Endothelial cell (in vitro differentiated cells): ENCODE data around the gene RMND5B. TPM values are rescaled to one million over a fixed set of nuclear protein-coding genes. Genes with fewer than 3 reads are reported as not detected.
A peak's percentile ranks its signal among the peaks of the same experiment; 100 is the strongest.

Experiments used
- DNase-seq: peaks from one replicate; pipeline ENCODE4 v3.0.0; 2021; ENCODE audit warnings: low spot score
- H3K27ac Mint-ChIP-seq: one replicate; pipeline ENCODE4 v1.8.0; 2021; ENCODE audit warnings: mixed read lengths, inconsistent platforms; ENCODE audit not compliant: unreplicated experiment
- H3K27me3 Mint-ChIP-seq: one replicate; pipeline ENCODE4 v1.8.0; 2021; ENCODE audit warnings: mild to moderate bottlenecking, moderate library complexity, mixed read lengths, inconsistent platforms; ENCODE audit not compliant: unreplicated experiment
- H3K36me3 Mint-ChIP-seq: one replicate; pipeline ENCODE4 v1.8.0; 2021; ENCODE audit warnings: mild to moderate bottlenecking, low read depth, mixed read lengths, inconsistent platforms; ENCODE audit not compliant: unreplicated experiment
- H3K4me1 Mint-ChIP-seq: one replicate; pipeline ENCODE4 v1.8.0; 2021; ENCODE audit warnings: mild to moderate bottlenecking, mixed read lengths, inconsistent platforms; ENCODE audit not compliant: unreplicated experiment
- H3K4me3 Mint-ChIP-seq: one replicate; pipeline ENCODE4 v1.8.0; 2021; ENCODE audit warnings: mild to moderate bottlenecking, mixed read lengths, inconsistent platforms; ENCODE audit not compliant: unreplicated experiment
- H3K9me3 Mint-ChIP-seq: one replicate; pipeline ENCODE4 v1.8.0; 2021; ENCODE audit warnings: mixed read lengths, inconsistent platforms; ENCODE audit not compliant: unreplicated experiment
- total RNA-seq: library from RNA; stranded (reverse); fragmentation: NEBNext Ultra II Directional; extraction: Animal tissue kit (Norgen Biotek cat#: 25700); gene quantifications from one replicate; pipeline ENCODE4 v1.2.1, GENCODE V29; 2021; ENCODE audit not compliant: unreplicated experiment
- TF ChIP-seq, protein P1 (sequence below): fragments of 200-600 bp; sonication (generic); IDR thresholded peaks from one replicate; pipeline ENCODE4 v1.5.0; 2021; ENCODE audit warnings: antibody characterized with exemption; ENCODE audit not compliant: unreplicated experiment

RMND5B gene
- total RNA-seq, 1 donor from 2014 or later: 70.4 TPM

DNA sequence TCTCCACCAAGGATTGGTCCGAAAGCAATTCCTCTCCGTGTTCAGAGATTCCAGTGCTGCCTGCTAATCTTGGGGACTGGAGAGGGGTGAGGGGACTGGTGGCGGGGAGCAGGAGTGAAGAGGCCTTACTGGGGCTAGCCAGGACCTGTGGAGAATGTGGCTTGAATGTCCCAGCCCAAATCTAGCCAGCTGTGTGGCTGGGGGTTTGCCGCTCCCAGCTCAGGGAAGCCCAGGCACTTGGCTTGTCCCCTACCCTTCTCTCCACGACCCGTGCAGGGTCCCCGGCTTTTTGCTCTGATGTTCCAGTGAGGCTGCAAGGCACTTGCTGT, 15.0 kb upstream of the RMND5B start:
- DNase-seq: no peak
- Mint-ChIP-seq H3K36me3 (peaks cover 21% of the 10 kb centered on the region), H3K4me1 (peaks cover 42% of the 10 kb centered on the region), H3K27ac (peak overlapping the region; percentile 95), H3K9me3 (no peaks in the 10 kb centered on the region), H3K27me3 (peaks cover 25% of the 10 kb centered on the region), H3K4me3 (peak overlapping the region; percentile 99)
- TF ChIP-seq, protein P1, sequence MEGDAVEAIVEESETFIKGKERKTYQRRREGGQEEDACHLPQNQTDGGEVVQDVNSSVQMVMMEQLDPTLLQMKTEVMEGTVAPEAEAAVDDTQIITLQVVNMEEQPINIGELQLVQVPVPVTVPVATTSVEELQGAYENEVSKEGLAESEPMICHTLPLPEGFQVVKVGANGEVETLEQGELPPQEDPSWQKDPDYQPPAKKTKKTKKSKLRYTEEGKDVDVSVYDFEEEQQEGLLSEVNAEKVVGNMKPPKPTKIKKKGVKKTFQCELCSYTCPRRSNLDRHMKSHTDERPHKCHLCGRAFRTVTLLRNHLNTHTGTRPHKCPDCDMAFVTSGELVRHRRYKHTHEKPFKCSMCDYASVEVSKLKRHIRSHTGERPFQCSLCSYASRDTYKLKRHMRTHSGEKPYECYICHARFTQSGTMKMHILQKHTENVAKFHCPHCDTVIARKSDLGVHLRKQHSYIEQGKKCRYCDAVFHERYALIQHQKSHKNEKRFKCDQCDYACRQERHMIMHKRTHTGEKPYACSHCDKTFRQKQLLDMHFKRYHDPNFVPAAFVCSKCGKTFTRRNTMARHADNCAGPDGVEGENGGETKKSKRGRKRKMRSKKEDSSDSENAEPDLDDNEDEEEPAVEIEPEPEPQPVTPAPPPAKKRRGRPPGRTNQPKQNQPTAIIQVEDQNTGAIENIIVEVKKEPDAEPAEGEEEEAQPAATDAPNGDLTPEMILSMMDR: no peak

DNA sequence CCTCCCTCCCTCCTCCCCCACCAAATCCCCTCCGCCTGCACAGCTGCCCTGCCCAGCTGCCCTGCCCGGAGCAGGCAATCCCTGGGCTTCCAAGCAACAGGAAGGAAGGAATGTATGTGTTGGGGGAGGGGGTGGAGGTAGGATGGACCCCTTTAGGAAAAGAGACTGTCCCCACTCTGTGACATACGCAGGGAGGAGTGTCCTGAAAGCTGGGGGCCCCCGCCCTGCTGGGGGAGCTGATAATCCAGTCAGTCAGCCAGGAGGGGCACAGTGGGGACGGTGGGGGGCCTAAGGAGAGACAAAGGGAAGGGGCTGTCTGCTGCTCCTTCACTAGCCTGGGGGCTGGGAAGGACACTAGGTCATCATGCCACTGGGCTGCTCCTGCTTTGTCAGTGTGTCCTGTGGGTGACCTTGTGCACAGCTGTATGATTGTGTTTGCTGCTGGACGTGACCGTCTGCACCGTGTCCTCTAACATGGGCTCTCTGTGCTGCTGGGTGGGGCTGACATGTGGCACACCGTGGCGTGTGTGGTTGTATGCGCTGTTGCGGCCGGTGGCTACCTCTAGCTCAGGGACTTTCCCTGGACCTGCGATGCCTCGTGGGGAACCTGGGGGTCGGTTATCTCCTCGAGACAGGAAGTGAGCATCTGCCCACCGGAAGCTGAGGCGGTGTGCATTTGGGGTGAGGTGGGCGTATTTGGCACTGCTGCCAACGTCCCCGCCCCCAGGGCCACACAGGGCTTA, 14.5 kb upstream of the RMND5B start:
- peaks cover 25% of the 10 kb centered on the region for H3K27me3 Mint-ChIP-seq
- peak overlapping the region; percentile 99 for H3K4me3 Mint-ChIP-seq
- peaks cover 21% of the 10 kb centered on the region for H3K36me3 Mint-ChIP-seq
- no peak for DNase-seq
- TF ChIP-seq, protein P1: no peak
- no peaks in the 10 kb centered on the region for H3K9me3 Mint-ChIP-seq
- H3K27ac Mint-ChIP-seq: peak overlapping the region; percentile 95
- peaks cover 43% of the 10 kb centered on the region for H3K4me1 Mint-ChIP-seq

DNA sequence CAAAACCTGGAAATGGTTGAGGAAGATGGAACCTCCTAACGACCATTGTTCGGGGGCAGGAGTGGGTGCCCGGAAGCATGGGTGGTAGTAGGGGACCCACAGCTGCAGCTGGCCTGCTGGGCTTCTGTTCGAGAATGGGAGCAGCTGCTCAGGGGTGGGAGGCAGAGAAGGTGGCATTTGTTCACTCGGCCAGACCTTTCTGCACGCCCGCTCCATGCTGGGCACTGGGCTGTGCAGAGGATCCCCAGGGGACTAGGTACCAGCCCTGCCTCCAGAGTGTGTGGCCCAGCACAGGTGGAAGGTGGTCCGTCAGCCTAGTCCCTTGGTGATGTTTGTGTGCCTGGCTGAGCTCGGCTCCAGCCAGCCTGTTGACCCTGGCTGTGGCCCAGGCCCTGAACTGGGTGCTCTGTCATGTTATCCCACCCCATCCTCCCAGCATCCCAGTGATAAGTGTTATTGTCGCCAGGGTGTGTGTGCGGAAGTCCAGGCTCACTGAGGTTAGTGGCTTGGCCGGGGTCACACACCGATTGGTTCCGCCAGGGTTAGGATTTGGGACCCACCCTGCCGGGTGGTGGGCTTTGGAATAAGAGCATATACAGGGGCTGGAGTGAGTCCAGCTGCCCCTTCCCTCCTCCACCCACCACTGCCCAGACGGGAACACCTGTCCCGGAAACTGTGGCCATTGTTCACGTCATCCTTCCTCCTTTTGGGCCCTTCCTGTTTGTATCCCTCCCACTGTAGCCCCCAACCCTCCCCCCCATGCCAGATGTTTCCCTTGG, 12.7 kb upstream of the RMND5B start:
- peaks cover 44% of the 10 kb centered on the region for H3K4me1 Mint-ChIP-seq
- TF ChIP-seq, protein P1: no peak
- H3K27ac Mint-ChIP-seq: peak overlapping the region; percentile 94
- peaks cover 21% of the 10 kb centered on the region for H3K27me3 Mint-ChIP-seq
- no peak overlapping the region for H3K4me3 Mint-ChIP-seq
- H3K36me3 Mint-ChIP-seq: peaks cover 11% of the 10 kb centered on the region
- no peaks in the 10 kb centered on the region for H3K9me3 Mint-ChIP-seq
- peak; percentile 68 for DNase-seq

DNA sequence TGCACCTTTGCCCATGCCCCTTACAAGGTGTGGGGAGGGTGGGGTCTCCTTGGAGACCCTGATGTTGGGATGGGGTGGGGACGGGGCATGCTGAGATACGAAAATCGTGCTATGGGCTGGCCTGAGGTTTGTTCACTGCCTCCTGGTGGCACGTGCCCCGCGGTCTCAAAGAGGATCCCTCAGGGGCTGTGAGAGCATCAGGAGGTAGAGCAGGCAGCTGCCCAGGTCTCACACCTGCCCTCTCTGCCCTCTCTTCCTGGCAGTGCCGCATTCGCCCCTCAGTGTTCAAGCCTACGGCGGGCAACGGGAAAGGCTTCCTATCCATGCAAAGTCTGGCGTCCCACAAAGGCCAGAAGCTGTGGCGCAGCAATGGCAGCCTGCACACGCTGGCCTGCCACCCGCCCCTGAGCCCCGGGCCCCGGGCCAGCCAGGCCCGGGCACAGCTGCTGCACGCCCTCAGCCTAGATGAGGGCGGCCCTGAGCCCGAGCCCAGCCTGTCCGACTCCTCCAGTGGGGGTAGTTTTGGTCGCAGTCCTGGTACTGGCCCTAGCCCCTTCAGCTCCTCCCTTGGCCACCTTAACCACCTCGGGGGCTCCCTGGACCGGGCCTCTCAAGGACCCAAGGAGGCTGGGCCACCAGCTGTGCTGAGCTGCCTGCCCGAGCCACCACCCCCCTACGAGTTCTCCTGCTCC, 10.8 kb upstream of the RMND5B start:
- TF ChIP-seq, protein P1: no peak
- no peak for DNase-seq
- Mint-ChIP-seq H3K27me3 (peaks cover 20% of the 10 kb centered on the region), H3K4me1 (peaks cover 58% of the 10 kb centered on the region), H3K27ac (peak overlapping the region; percentile 94), H3K4me3 (no peak overlapping the region), H3K9me3 (no peaks in the 10 kb centered on the region), H3K36me3 (peaks cover 17% of the 10 kb centered on the region)
